Stomach (tissue), 4 donors: ENCODE measurements around the gene CHRNA1.

Source experiments
- CTCF ChIP-seq, 7 experiments: fragments of 450-650 bp in 4 of 7; fragments of 200-600 bp in 3 of 7; sonication (generic) in 3 of 7; IDR thresholded peaks; one replicate each; pipeline ENCODE4 v1.5.1; 2016 to 2019; ENCODE audit warnings: antibody characterized with exemption in 7 of 7, control low read depth in 2 of 7, mild to moderate bottlenecking in 1 of 7
- EP300 ChIP-seq: sonication (generic); formaldehyde crosslinking; IDR thresholded peaks from one replicate; pipeline ENCODE4 v1.6.1; 2017; ENCODE audit warnings: antibody characterized with exemption
- POLR2A ChIP-seq, 4 donors: fragments of 450-650 bp; IDR thresholded peaks; one replicate each; pipeline ENCODE4 v1.6.1; 2016; ENCODE audit warnings: antibody characterized with exemption in 4 of 4, control low read depth in 2 of 4, mild to moderate bottlenecking in 1 of 4, moderate library complexity in 1 of 4
- POLR2AphosphoS5 ChIP-seq, 3 donors: sonication (generic); formaldehyde crosslinking; IDR thresholded peaks; one replicate each; pipeline ENCODE4 v1.6.1; 2016; ENCODE audit warnings: antibody characterized with exemption in 3 of 3

DNA sequence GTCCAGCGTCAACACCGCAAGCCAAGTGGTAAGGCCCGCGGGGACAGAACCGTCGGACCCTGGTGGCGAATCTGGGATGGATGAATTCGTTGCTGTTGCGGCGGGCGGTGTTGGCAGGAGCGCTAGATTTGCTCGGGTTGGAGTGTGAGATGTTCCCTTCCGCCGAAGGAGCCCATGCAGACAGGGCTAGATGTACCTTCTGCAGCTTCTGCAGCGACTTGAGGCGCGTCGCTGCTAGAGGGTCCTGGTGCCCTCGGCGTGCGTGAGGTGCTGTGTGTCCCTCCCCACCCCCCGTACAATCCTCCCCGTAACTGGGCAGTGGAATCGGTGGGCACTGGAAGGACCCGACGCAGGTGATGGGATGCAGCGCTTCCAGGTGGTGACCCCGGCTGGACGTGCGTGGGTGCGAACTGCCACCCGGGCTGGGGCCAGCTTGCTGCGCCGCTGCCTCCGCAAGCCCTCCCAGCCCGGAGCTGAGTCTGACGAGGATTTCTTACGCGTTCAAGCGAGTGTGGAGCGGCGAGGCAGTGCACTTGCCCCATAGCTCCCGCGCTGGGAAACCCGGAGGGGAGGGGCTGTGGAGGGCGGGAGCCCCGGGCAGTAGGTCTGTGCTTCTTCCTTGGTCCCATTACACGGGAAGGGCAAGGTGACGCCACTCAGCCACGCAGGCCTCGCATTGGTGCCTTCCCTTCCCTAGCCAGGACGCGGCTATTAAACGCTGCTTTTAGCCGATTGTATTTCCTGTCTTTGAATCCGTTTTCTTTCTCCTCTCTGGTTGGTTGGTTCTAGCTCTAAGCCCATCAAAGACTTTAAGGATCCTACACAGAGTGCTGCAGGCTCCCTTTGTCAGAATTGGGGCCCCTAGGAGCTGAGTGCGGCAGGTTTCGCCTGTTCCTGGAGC lies 34.2 kb downstream of the CHRNA1 start:
- TF ChIP-seq POLR2A (IDR thresholded peaks at IDR 0.05) (no peak), EP300 (no peak), CTCF (IDR thresholded peaks at IDR 0.05) (no peak), POLR2AphosphoS5 (IDR thresholded peaks at IDR 0.05) (no peak)
